Measurements from ENCODE around the gene IL22RA1. TPM values are rescaled to one million over a fixed set of nuclear protein-coding genes. Genes with fewer than 3 reads are reported as not detected.
A peak's percentile ranks its signal among the peaks of the same experiment; 100 is the strongest.

Gene IL22RA1
- total RNA-seq, 1 donor from 2014 or later, result 0.83 TPM

DNA sequence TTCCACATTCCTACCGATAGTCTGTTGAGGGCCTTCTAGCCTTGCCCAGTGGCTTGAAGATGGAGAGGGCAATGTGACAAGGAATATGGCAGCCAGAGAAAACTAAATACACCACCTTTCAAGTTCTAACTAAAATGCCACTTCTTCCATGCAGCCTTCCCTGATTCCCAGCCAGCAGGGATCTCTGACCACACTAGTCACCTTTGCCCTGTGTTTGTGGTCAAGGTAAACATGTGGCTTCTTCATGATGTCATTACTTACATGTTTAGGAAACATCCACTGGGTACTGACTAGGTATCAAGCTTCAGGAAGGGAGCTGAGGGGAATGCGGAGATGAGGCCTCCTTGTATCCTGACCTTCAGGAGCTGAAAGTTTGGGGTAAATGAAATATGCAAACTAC, 22.6 kb upstream of the IL22RA1 start:
- intact Hi-C loops (cut with DNase I), result no loop called here
- Histone ChIP-seq H3K4me3 (no peak overlapping the region), H3K4me1 (no peaks in the 10 kb centered on the region), H3K36me3 (peaks cover 4% of the 10 kb centered on the region), H3K27ac (no peak overlapping the region), H3K27me3 (ENCODE audit: low read depth) (no peaks in the 10 kb centered on the region), H3K9me3 (no peaks in the 10 kb centered on the region)
- no peak for ATAC-seq
- no peak for DNase-seq
- TF ChIP-seq CTCF (IDR thresholded peaks at IDR 0.05), result no peak

GRCh38 chr1:24164004-24164403, 21.1 kb upstream of the IL22RA1 start:
- Histone ChIP-seq H3K36me3 (peaks cover 4% of the 10 kb centered on the region), H3K27ac (no peak overlapping the region), H3K9me3 (no peaks in the 10 kb centered on the region), H3K4me1 (no peaks in the 10 kb centered on the region), H3K27me3 (ENCODE audit: low read depth) (no peaks in the 10 kb centered on the region), H3K4me3 (no peak overlapping the region)
- ATAC-seq (no peak), DNase-seq (no peak)
- intact Hi-C loops (cut with DNase I), result no loop called here
- TF ChIP-seq CTCF (IDR thresholded peaks at IDR 0.05), result no peak

- TF ChIP-seq CTCF (IDR thresholded peaks at IDR 0.05), result no peak
- H3K9me3 ChIP-seq, result no peaks in the 10 kb centered on the region
- no peak for ATAC-seq
- DNase-seq, result no peak
- H3K36me3 ChIP-seq, result peaks cover 4% of the 10 kb centered on the region
- intact Hi-C loops (cut with DNase I), result no loop called here
- no peak overlapping the region for H3K4me3 ChIP-seq
- H3K4me1 ChIP-seq, result no peaks in the 10 kb centered on the region
- no peak overlapping the region for H3K27ac ChIP-seq
- H3K27me3 ChIP-seq (ENCODE audit: low read depth), result no peaks in the 10 kb centered on the region
These were observed 19.3 kb upstream of the IL22RA1 start for GRCh38 chr1:24162201-24162600.

DNA sequence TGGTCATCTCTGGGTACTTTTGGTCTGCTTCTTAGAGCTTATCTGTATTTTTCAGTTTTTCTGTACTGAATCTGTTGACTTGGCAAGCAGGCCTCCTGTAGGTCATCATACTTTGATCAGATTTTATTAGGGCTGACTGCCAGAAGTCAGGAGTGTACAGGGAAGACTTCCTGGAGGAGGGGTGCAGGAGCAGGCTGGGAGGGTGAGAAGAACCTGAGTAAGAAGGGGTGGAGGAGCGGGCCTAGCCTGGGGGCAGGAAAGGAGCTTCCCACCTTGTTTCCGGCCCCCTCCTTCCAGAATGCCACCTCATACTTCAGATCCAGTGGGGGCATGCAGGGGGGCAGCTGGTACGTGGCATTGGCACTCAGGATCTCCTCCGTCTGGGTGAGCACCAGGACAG, 18.3 kb upstream of the IL22RA1 start:
- intact Hi-C loops (cut with DNase I), result no loop called here
- no peak overlapping the region for H3K4me3 ChIP-seq
- no peak overlapping the region for H3K27ac ChIP-seq
- H3K4me1 ChIP-seq, result no peaks in the 10 kb centered on the region
- H3K36me3 ChIP-seq, result peaks cover 4% of the 10 kb centered on the region
- no peak for TF ChIP-seq CTCF (IDR thresholded peaks at IDR 0.05)
- no peak for ATAC-seq
- no peak for DNase-seq
- H3K9me3 ChIP-seq, result no peaks in the 10 kb centered on the region
- no peaks in the 10 kb centered on the region for H3K27me3 ChIP-seq (ENCODE audit: low read depth)

GRCh38 chr1:24159366-24159765, 16.4 kb upstream of the IL22RA1 start:
- Histone ChIP-seq H3K36me3 (peaks cover 4% of the 10 kb centered on the region), H3K4me1 (no peaks in the 10 kb centered on the region), H3K4me3 (no peak overlapping the region), H3K27me3 (ENCODE audit: low read depth) (no peaks in the 10 kb centered on the region), H3K27ac (no peak overlapping the region), H3K9me3 (no peaks in the 10 kb centered on the region)
- ATAC-seq (no peak), DNase-seq (no peak)
- intact Hi-C loops (cut with DNase I), result no loop called here
- no peak for TF ChIP-seq CTCF (IDR thresholded peaks at IDR 0.05)

GRCh38 chr1:24157918-24158481, 15.1 kb upstream of the IL22RA1 start:
- intact Hi-C loops (cut with DNase I), result no loop called here
- Histone ChIP-seq H3K36me3 (peaks cover 4% of the 10 kb centered on the region), H3K9me3 (no peaks in the 10 kb centered on the region), H3K4me3 (no peak overlapping the region), H3K4me1 (no peaks in the 10 kb centered on the region), H3K27ac (no peak overlapping the region), H3K27me3 (ENCODE audit: low read depth) (no peaks in the 10 kb centered on the region)
- ATAC-seq (no peak), DNase-seq (no peak)
- peak; percentile 14 for TF ChIP-seq CTCF (IDR thresholded peaks at IDR 0.05)

All from lower lobe of right lung (tissue), 2 donors.